OCI-LY3 (cell line): ENCODE measurements around the gene BHLHE23.

Source experiments
- EZH2phosphoT487 ChIP-seq: fragments of 200-600 bp; shearing (Covaris generic); IDR thresholded peaks from 2 replicates; pipeline ENCODE4 v1.6.1; 2018; ENCODE audit warnings: antibody characterized with exemption, mixed run types, low read depth
- TF ChIP-seq, protein P1 (sequence below): fragments of 200-600, 300-600 bp; sonication (generic); IDR thresholded peaks from 2 replicates; pipeline ENCODE4 v1.5.1; 2014; ENCODE audit warnings: antibody characterized with exemption, low read length, low read depth

GRCh38 chr20:63051186-63051860 is 44.6 kb upstream of the BHLHE23 start:
- TF ChIP-seq, protein P1, sequence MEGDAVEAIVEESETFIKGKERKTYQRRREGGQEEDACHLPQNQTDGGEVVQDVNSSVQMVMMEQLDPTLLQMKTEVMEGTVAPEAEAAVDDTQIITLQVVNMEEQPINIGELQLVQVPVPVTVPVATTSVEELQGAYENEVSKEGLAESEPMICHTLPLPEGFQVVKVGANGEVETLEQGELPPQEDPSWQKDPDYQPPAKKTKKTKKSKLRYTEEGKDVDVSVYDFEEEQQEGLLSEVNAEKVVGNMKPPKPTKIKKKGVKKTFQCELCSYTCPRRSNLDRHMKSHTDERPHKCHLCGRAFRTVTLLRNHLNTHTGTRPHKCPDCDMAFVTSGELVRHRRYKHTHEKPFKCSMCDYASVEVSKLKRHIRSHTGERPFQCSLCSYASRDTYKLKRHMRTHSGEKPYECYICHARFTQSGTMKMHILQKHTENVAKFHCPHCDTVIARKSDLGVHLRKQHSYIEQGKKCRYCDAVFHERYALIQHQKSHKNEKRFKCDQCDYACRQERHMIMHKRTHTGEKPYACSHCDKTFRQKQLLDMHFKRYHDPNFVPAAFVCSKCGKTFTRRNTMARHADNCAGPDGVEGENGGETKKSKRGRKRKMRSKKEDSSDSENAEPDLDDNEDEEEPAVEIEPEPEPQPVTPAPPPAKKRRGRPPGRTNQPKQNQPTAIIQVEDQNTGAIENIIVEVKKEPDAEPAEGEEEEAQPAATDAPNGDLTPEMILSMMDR = no peak
- no peak for TF ChIP-seq EZH2phosphoT487
